A549 (cell line): ENCODE data around the gene CAV3. TPM values are rescaled to one million over a fixed set of nuclear protein-coding genes. Genes with fewer than 3 reads are reported as not detected.

Experiments
- ATAC-seq, 2 experiments: fragments of 200-7000 bp in 1 of 2; fragments of >200 bp in 1 of 2; cut with Nextera tagmentation in 1 of 2; cut with Tn5 transposase in 1 of 2; 3 replicates each; pipeline versions ENCODE4 v1.8.0 to v1.9.1; 2018 to 2020; ENCODE audit warnings: mild to moderate bottlenecking in 1 of 2, moderate library complexity in 1 of 2
- CTCF ChIA-PET: fragments of 300-600 bp; sonication (Branson Sonifier 250); formaldehyde crosslinking; extraction: SDS; loops from one replicate; lab custom pipeline; 2021; ENCODE audit warnings: antibody characterized with exemption, inconsistent platforms; lab: Yijun Ruan, JAX
- POLR2A ChIA-PET: fragments of 350-600 bp; formaldehyde crosslinking; extraction: SDS; loops from one replicate; lab custom pipeline; 2021; ENCODE audit warnings: antibody characterized with exemption, inconsistent platforms; lab: Yijun Ruan, JAX
- DNase-seq, 2 experiments: peaks; one replicate each; pipeline versions ENCODE4 v3.0.0 to v3.0.0-alpha.2; 2011 to 2016; ENCODE audit warnings: low read depth in 1 of 2, low spot score in 1 of 2
- FAIRE-seq: peaks from 2 replicates; lab custom pipeline; 2011; peaks lifted over from hg19 to GRCh38; lab: Jason Lieb, UNC
- H3K27ac ChIP-seq, 2 experiments: fragments of >200 bp; sonication (Bioruptor Twin); formaldehyde crosslinking; 3 replicates each; pipeline ENCODE4 v1.5.1; 2016 to 2017
- H3K4me1 ChIP-seq: fragments of >200 bp; sonication (Bioruptor Twin); formaldehyde crosslinking; 3 replicates; pipeline ENCODE4 v1.6.1; 2016
- H3K4me2 ChIP-seq: fragments of >200 bp; sonication (Bioruptor Twin); formaldehyde crosslinking; 3 replicates; pipeline ENCODE4 v1.6.1; 2016
- H3K4me3 ChIP-seq: fragments of >200 bp; sonication (Bioruptor Twin); formaldehyde crosslinking; 3 replicates; pipeline ENCODE4 v1.5.1; 2016
- H3K9me3 ChIP-seq: fragments of >200 bp; sonication (Bioruptor Twin); formaldehyde crosslinking; 3 replicates; pipeline ENCODE4 v1.6.1; 2016
- BHLHE40 ChIP-seq: IDR thresholded peaks from 2 replicates; pipeline ENCODE4 v1.6.1; 2012; ENCODE audit warnings: low read depth, low read length, inconsistent platforms
- CHD2 ChIP-seq: fragments of 150-350 bp; IDR thresholded peaks from 2 replicates; pipeline ENCODE4 v1.6.1; 2014; ENCODE audit warnings: low read length; ENCODE audit not compliant: partially characterized antibody
- CTCF ChIP-seq: fragments of >200 bp; sonication (Bioruptor Twin); formaldehyde crosslinking; IDR thresholded peaks from 3 replicates; pipeline ENCODE4 v1.5.1; 2016
- E2F6 ChIP-seq: IDR thresholded peaks from 2 replicates; pipeline ENCODE4 v1.6.1; 2012; ENCODE audit warnings: low read depth, borderline replicate concordance
- EP300 ChIP-seq, 2 experiments: fragments of >200 bp; sonication (Bioruptor Twin); formaldehyde crosslinking; IDR thresholded peaks; 2 replicates in 1 of 2; 3 replicates in 1 of 2; pipeline ENCODE4 v1.6.1; 2016 to 2017
- ESRRA ChIP-seq: fragments of 150-350 bp; IDR thresholded peaks from 2 replicates; pipeline ENCODE4 v1.6.1; 2014; ENCODE audit warnings: mild to moderate bottlenecking, low read length, borderline replicate concordance
- FOSB ChIP-seq: fragments of 250-450 bp; sonication (Bioruptor Pico); IDR thresholded peaks from 2 replicates; pipeline ENCODE4 v1.5.0; 2020; ENCODE audit warnings: mild to moderate bottlenecking, moderate library complexity
- HOXB13 ChIP-seq: fragments of 250-450 bp; sonication (Bioruptor Pico); IDR thresholded peaks from 2 replicates; pipeline ENCODE4 v1.5.0; 2020; ENCODE audit warnings: low read depth, mild to moderate bottlenecking, moderate library complexity
- JUNB ChIP-seq: fragments of >200 bp; sonication (Bioruptor Twin); formaldehyde crosslinking; IDR thresholded peaks from 2 replicates; pipeline ENCODE4 v1.6.1; 2016
- KDM5A ChIP-seq: fragments of 200-600 bp; sonication (generic); IDR thresholded peaks from 2 replicates; pipeline ENCODE4 v1.6.1; 2016; ENCODE audit warnings: antibody characterized with exemption, mild to moderate bottlenecking
- MAFK ChIP-seq: fragments of 450-650 bp; IDR thresholded peaks from 2 replicates; pipeline ENCODE4 v1.6.1; 2014; ENCODE audit not compliant: partially characterized antibody
- MAX ChIP-seq: IDR thresholded peaks from 2 replicates; pipeline ENCODE4 v1.6.1; 2012
- NFE2L2 ChIP-seq: fragments of 150-350 bp; conservative IDR thresholded peaks from 2 replicates; pipeline ENCODE4 v1.6.1; 2014; ENCODE audit warnings: low read length
- POLR2A ChIP-seq: IDR thresholded peaks from 2 replicates; pipeline ENCODE4 v1.6.1; 2012; ENCODE audit warnings: mild to moderate bottlenecking, low read length
- RNF2 ChIP-seq: fragments of 200-600 bp; sonication (generic); IDR thresholded peaks from 2 replicates; pipeline ENCODE4 v1.6.1; 2016; ENCODE audit warnings: low read depth, mild to moderate bottlenecking, antibody characterized with exemption, moderate library complexity, borderline replicate concordance
- SREBF2 ChIP-seq: fragments of 450-650 bp; IDR thresholded peaks from 2 replicates; pipeline ENCODE4 v1.6.1; 2014; ENCODE audit warnings: mild to moderate bottlenecking, moderate library complexity
- TP53 ChIP-seq: fragments of 250-450 bp; sonication (Bioruptor Pico); IDR thresholded peaks from 2 replicates; pipeline ENCODE4 v1.5.0; 2021; ENCODE audit warnings: mild to moderate bottlenecking, moderate library complexity
- WGBS: methylation state at CpG from one replicate; pipeline ENCODE4 v1.1.6; 2017; ENCODE audit errors: missing lambda C conversion rate; 5-methylcytosine and 5-hydroxymethylcytosine counted together
- polyA plus RNA-seq, 4 experiments: library from polyadenylated mRNA; depleted of rRNA in 3 of 4; stranded (reverse); fragments of >200 nt; fragmentation: RNase III in 1 of 4; extraction: RNeasy Plus Mini Kit Qiagen cat#74134 plus additional on column Dnase treatment in 1 of 4; gene quantifications; 2 replicates in 3 of 4; 3 replicates in 1 of 4; pipeline ENCODE4 v1.2.3, GENCODE V29; 2011 to 2017

Gene CAV3
- polyA plus RNA-seq, 2 of the 4 experiments (the other 2 are of a cell fraction), result not detected

GRCh38 chr3:8765528-8765927 is 31.9 kb downstream of the CAV3 start:
- ChIA-PET POLR2A (interaction anchor here (1.0 kb wide), 1 partner anchor 25 kb away, joined by 3 read pairs; no protein-coding TSS in a partner anchor), CTCF (interaction anchor here (0.9 to 1.4 kb wide), 6 partner anchors 9 to 537 kb away, joined by 3 to 8 read pairs (median 4); no protein-coding TSS in a partner anchor)

GRCh38 chr3:8766148-8766547 is 32.5 kb downstream of the CAV3 start:
- no peak overlapping the region for H3K4me2 ChIP-seq
- no peak for ATAC-seq
- H3K9me3 ChIP-seq, result no peaks in the 10 kb centered on the region
- no peak for DNase-seq
- 80% methylated on average over 2 of the region's 2 CpGs for WGBS
- no peaks in the 10 kb centered on the region for H3K4me1 ChIP-seq
- TF ChIP-seq JUNB (no peak), RNF2 (no peak), CHD2 (no peak), HOXB13 (no peak), BHLHE40 (no peak)
- ChIA-PET CTCF (interaction anchor here (0.9 to 1.4 kb wide), 5 partner anchors 9 to 536 kb away, joined by 3 to 8 read pairs (median 5); no protein-coding TSS in a partner anchor), POLR2A (interaction anchor here (1.0 kb wide), 1 partner anchor 26 kb away, joined by 3 read pairs; no protein-coding TSS in a partner anchor)
- H3K27ac ChIP-seq, result no peak overlapping the region
- H3K4me3 ChIP-seq, result no peak overlapping the region
- no peak for FAIRE-seq

More at GRCh38 chr3:8765528-8765927, 31.9 kb downstream of the CAV3 start:
- H3K27ac ChIP-seq, result no peak overlapping the region
- DNase-seq, result no peak
- H3K4me1 ChIP-seq, result no peaks in the 10 kb centered on the region
- TF ChIP-seq JUNB, result no peak
- TF ChIP-seq SREBF2, result no peak
- TF ChIP-seq ESRRA, result no peak
- no peak for TF ChIP-seq EP300 (IDR thresholded peaks at IDR 0.05)
- TF ChIP-seq KDM5A, result no peak
- TF ChIP-seq RNF2, result no peak
- TF ChIP-seq CTCF, result no peak
- no peak for TF ChIP-seq TP53 (CRISPR knock-in tag)
- H3K4me2 ChIP-seq, result no peak overlapping the region
- FAIRE-seq, result no peak
- H3K4me3 ChIP-seq, result no peak overlapping the region
- H3K9me3 ChIP-seq, result no peaks in the 10 kb centered on the region
- 75% methylated on average over 4 of the region's 4 CpGs for WGBS
- no peak for ATAC-seq

- no peak overlapping the region for H3K4me3 ChIP-seq
- ATAC-seq, result no peak
- WGBS, result 97% methylated on average over 27 of the region's 37 CpGs
- POLR2A ChIA-PET, result no interaction called here
- no peak for DNase-seq
- no peak for FAIRE-seq
- no peaks in the 10 kb centered on the region for H3K9me3 ChIP-seq
- no peaks in the 10 kb centered on the region for H3K4me1 ChIP-seq
- CTCF ChIA-PET, result interaction anchor here (0.8 to 1.2 kb wide), 2 partner anchors 15 to 103 kb away, joined by 3 read pairs; no protein-coding TSS in a partner anchor
- H3K27ac ChIP-seq, result no peak overlapping the region
- TF ChIP-seq NFE2L2 (no peak), TP53 (CRISPR knock-in tag) (no peak), E2F6 (no peak), FOSB (CRISPR knock-in tag) (no peak), POLR2A (no peak), MAFK (no peak)
- no peak overlapping the region for H3K4me2 ChIP-seq
Measured at GRCh38 chr3:8767256-8767666, 33.7 kb downstream of the CAV3 start.

- DNase-seq (no peak), ATAC-seq (no peak)
- no peak overlapping the region for H3K4me2 ChIP-seq
Measured at GRCh38 chr3:8767667-8768363, 34.2 kb downstream of the CAV3 start.

More at GRCh38 chr3:8767667-8768363, 34.2 kb downstream of the CAV3 start:
- 94% methylated on average over 62 of the region's 74 CpGs for WGBS
- Histone ChIP-seq H3K4me1 (no peaks in the 10 kb centered on the region), H3K9me3 (no peaks in the 10 kb centered on the region), H3K4me3 (no peak overlapping the region), H3K27ac (no peak overlapping the region)
- POLR2A ChIA-PET, result no interaction called here
- no peak for TF ChIP-seq RNF2
- no peak for TF ChIP-seq JUNB
- TF ChIP-seq MAX, result no peak
- CTCF ChIA-PET, result interaction anchor here (0.7 to 3.4 kb wide), 15 partner anchors 11 to 1262 kb away, joined by 3 to 56 read pairs (median 10); no protein-coding TSS in a partner anchor
- no peak for FAIRE-seq
